ENCODE data around the gene RBM17. TPM values are rescaled to one million over a fixed set of nuclear protein-coding genes. Genes with fewer than 3 reads are reported as not detected.

RBM17 gene
- total RNA-seq, 1 experiment from 2014 or later = 129 TPM

DNA sequence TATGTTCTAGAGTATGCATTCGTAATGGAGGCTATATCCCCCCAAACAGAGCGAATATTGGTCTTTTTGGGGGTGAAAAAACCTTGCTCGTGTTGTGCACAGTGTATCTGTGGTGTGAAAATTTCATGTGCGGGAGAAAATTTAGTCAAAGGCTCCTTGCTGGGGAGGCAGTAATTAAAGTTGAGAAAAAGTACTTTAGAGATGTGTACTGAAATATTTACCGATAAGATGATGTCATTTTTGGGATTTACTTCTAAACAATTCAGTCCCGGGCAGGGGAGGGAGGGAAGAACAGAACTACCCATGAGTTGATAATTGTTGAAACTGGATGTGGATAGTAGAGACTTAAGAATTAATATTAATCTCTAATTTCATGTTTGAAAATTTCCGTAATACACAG, 9.3 kb downstream of the RBM17 start:
- no peaks in the 10 kb centered on the region for H3K9me3 ChIP-seq (ENCODE audit: control insufficient read depth in 1 of 2, insufficient read depth in 1 of 2, low read depth in 1 of 2, low read length in 2 of 2)
- POLR2A ChIA-PET = no interaction called here
- no TSS peak for BruUV-seq (replicated peaks)
- ATAC-seq = no peak
- H3K36me3 ChIP-seq (ENCODE audit: control insufficient read depth in 1 of 2, insufficient read depth in 2 of 2, low read length in 2 of 2) = peaks cover 34% of the 10 kb centered on the region in 2 experiments
- H3K9ac ChIP-seq (ENCODE audit: low read length) = no peak overlapping the region
- no peaks in the 10 kb centered on the region for H3K9me2 ChIP-seq (ENCODE audit: insufficient read depth)
- H3K4me2 ChIP-seq (ENCODE audit: low read length) = no peak overlapping the region
- RAD21 ChIA-PET (ENCODE audit: low non-redundant PET in 1 of 2, low total read pairs in 2 of 2, uncharacterized antibody in 2 of 2, unreplicated experiment in 2 of 2) = no interaction called here
- no peak overlapping the region for H2AFZ ChIP-seq (ENCODE audit: low read depth, low read length, poor library complexity, severe bottlenecking)
- no peak overlapping the region for H3K27ac ChIP-seq (ENCODE audit: low read depth, low read length)
- H3K79me2 ChIP-seq (ENCODE audit: insufficient read depth, low read length) = peaks cover 99% of the 10 kb centered on the region
- no peak for DNase-seq (ENCODE audit: low read depth, low spot score)
- peaks cover 18% of the 10 kb centered on the region; the same call in 1 of the 2 replicates for H4K20me1 ChIP-seq (ENCODE audit: insufficient read depth)
- no peaks in the 10 kb centered on the region for H3K27me3 ChIP-seq (ENCODE audit: insufficient read depth, low read length)
- H3K4me3 ChIP-seq (replicated peaks in 1 of 2; ENCODE audit: low read depth in 1 of 2, low read length in 2 of 2) = no peak overlapping the region
- no peaks in the 10 kb centered on the region for H3K4me1 ChIP-seq (ENCODE audit: control insufficient read depth in 1 of 2, insufficient read depth in 2 of 2, low read length in 2 of 2)
- no peak for TF ChIP-seq TCF7L2 (IDR thresholded peaks at IDR 0.05; ENCODE audit: borderline replicate concordance, extremely low read depth, insufficient read depth, insufficient read length)
- intact Hi-C loops (cut with micrococcal nuclease) = no loop called here
- CTCF ChIA-PET = no interaction called here

GRCh38 chr10:6100370-6100769, 11.5 kb downstream of the RBM17 start:
- H3K4me2 ChIP-seq (ENCODE audit: low read length) = no peak overlapping the region
- H3K9me2 ChIP-seq (ENCODE audit: insufficient read depth) = no peaks in the 10 kb centered on the region
- no peaks in the 10 kb centered on the region for H3K9me3 ChIP-seq (ENCODE audit: control insufficient read depth in 1 of 2, insufficient read depth in 1 of 2, low read depth in 1 of 2, low read length in 2 of 2)
- H3K36me3 ChIP-seq (ENCODE audit: control insufficient read depth in 1 of 2, insufficient read depth in 2 of 2, low read length in 2 of 2) = peaks cover 44 to 47% of the 10 kb centered on the region in 2 experiments
- H3K4me3 ChIP-seq (replicated peaks in 1 of 2; ENCODE audit: low read depth in 1 of 2, low read length in 2 of 2) = no peak overlapping the region
- BruUV-seq (replicated peaks) = no TSS peak
- no peaks in the 10 kb centered on the region for H3K4me1 ChIP-seq (ENCODE audit: control insufficient read depth in 1 of 2, insufficient read depth in 2 of 2, low read length in 2 of 2)
- no peak for TF ChIP-seq FOSL1 (IDR thresholded peaks at IDR 0.05; ENCODE audit: low read depth)
- TF ChIP-seq MAX (IDR thresholded peaks at IDR 0.05) = no peak
- no peak for TF ChIP-seq ZFX (IDR thresholded peaks at IDR 0.05)
- TF ChIP-seq SRF (IDR thresholded peaks at IDR 0.05; ENCODE audit: low read depth) = no peak
- TF ChIP-seq CEBPB (IDR thresholded peaks at IDR 0.05; ENCODE audit: low read depth) = no peak
- no peak for TF ChIP-seq ZNF274 (IDR thresholded peaks at IDR 0.05; ENCODE audit: low read depth, low read length)
- no peak for TF ChIP-seq SP1 (IDR thresholded peaks at IDR 0.05; ENCODE audit: low read depth)
- no peak for TF ChIP-seq EZH2phosphoT487 (IDR thresholded peaks at IDR 0.05; ENCODE audit: borderline replicate concordance)
- H3K27ac ChIP-seq (ENCODE audit: low read depth, low read length) = no peak overlapping the region
- H2AFZ ChIP-seq (ENCODE audit: low read depth, low read length, poor library complexity, severe bottlenecking) = no peak overlapping the region
- ChIA-PET RAD21 (ENCODE audit: low non-redundant PET in 1 of 2, low total read pairs in 2 of 2, uncharacterized antibody in 2 of 2, unreplicated experiment in 2 of 2) (no interaction called here), CTCF (interaction anchor here (2.0 kb wide), 1 partner anchor 302 kb away, joined by 5 read pairs; no protein-coding TSS in a partner anchor), POLR2A (no interaction called here)
- ATAC-seq (no peak), DNase-seq (ENCODE audit: low read depth, low spot score) (no peak)
- no peaks in the 10 kb centered on the region for H3K27me3 ChIP-seq (ENCODE audit: insufficient read depth, low read length)
- peaks cover 9% of the 10 kb centered on the region; the same call in 1 of the 2 replicates for H4K20me1 ChIP-seq (ENCODE audit: insufficient read depth)
- no peak overlapping the region for H3K9ac ChIP-seq (ENCODE audit: low read length)
- intact Hi-C loops (cut with micrococcal nuclease) = no loop called here
- H3K79me2 ChIP-seq (ENCODE audit: insufficient read depth, low read length) = peaks cover 95% of the 10 kb centered on the region

Data from HCT116 (cell line).